K562 (cell line): ENCODE results near the gene CD4. TPM values are rescaled to one million over a fixed set of nuclear protein-coding genes. Genes with fewer than 3 reads are reported as not detected.

Experiments
- FOS ChIP-seq: IDR thresholded peaks from 3 replicates; pipeline ENCODE4 v1.6.1; 2011; ENCODE audit not compliant: insufficient read length; ENCODE audit errors: extremely low read depth
- SIN3B ChIP-seq: fragments of 450-650 bp; IDR thresholded peaks from 2 replicates; pipeline ENCODE4 v1.6.1; 2017; ENCODE audit warnings: low read depth, mild to moderate bottlenecking, moderate library complexity
- TCF3 ChIP-seq: sonication (generic); formaldehyde crosslinking; IDR thresholded peaks from 2 replicates; pipeline ENCODE4 v1.4.0; 2020; ENCODE audit warnings: mild to moderate bottlenecking, missing genetic modification reagents
- polyA plus RNA-seq, 8 experiments: library from polyadenylated mRNA; depleted of rRNA in 4 of 8; stranded (reverse) in 5 of 8; unstranded in 3 of 8; fragments of >200 nt; fragmentation: Nextera tagmentation in 2 of 8; fragmentation: Illumina TruSeq in 1 of 8; extraction: Ambion mirVana in 2 of 8; extraction: Trizol in 1 of 8; gene quantifications; 2 replicates each; pipeline versions ENCODE4 v1.2.1 to v1.2.3, GENCODE V29; 2011 to 2014; ENCODE audit warnings: inconsistent platforms in 1 of 8, missing spikeins in 1 of 8
- total RNA-seq, 7 experiments: library from RNA; depleted of rRNA in 6 of 7; stranded (reverse); fragments of >200 nt in 6 of 7; fragmentation: Illumina TruSeq in 2 of 7; extraction: Trizol in 2 of 7; gene quantifications; 2 replicates each; pipeline versions ENCODE4 v1.2.1 to v1.2.3, GENCODE V29; 2011 to 2021; ENCODE audit warnings: low replicate concordance in 1 of 7
- TF ChIP-seq, protein P1 (sequence below): fragments of 450-650 bp; IDR thresholded peaks from 2 replicates; pipeline ENCODE4 v1.7.1; 2018; ENCODE audit warnings: mild to moderate bottlenecking, low read depth; ENCODE audit not compliant: partially characterized antibody
- TF ChIP-seq, protein P2 (sequence below), 2 experiments: fragments of 450-650 bp; formaldehyde crosslinking in 1 of 2; IDR thresholded peaks; 2 replicates each; pipeline versions ENCODE4 v1.4.0 to v1.6.1; 2014 to 2020; ENCODE audit warnings: mild to moderate bottlenecking in 2 of 2, borderline replicate concordance in 1 of 2, low read depth in 1 of 2

The CD4 gene
- total and polyA plus RNA-seq, 9 of the 15 experiments (the other 6 are each of a cell fraction or from before 2014, with no cell fraction given), result 0.06 to 0.27 (median 0.09) TPM; not detected in 5

DNA sequence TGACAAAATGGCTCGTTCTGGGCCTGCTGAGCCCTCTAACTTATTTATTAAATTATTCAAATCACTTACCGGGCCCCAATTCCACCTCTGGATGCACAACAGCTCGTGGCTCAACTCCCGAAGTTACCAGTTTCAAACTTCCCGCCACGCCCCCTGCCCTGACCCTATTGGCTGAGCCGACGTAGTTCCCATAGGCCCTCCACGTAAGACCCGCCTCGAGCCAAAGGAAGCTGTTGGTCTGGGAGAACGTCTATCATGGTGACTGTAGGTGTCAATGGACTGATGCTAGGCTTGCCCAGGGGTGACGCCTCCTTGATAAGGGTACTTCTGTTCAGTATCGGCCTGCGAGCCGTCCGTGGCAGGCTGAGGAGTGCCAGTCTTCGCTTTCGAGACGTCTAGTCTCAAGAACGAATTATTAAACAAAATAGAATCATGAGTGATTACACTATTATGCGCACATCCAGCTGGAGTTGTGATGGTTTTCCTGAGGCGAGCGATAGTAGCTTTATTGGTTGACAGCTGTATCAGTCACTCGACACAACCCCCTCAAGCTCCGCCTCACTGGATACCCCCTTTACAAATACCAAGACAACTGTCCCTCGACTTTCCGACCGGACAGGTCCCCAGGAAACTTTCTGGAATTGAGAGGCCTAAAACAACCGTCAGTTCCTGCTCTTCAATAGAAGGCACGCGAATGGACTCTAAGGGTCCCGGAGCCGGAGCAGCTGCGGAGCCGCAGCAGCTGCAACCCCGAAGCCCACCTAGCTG is 62.0 kb downstream of the CD4 start, which contains the start of gene CDCA3 (continued):
- TF ChIP-seq, protein P1, sequence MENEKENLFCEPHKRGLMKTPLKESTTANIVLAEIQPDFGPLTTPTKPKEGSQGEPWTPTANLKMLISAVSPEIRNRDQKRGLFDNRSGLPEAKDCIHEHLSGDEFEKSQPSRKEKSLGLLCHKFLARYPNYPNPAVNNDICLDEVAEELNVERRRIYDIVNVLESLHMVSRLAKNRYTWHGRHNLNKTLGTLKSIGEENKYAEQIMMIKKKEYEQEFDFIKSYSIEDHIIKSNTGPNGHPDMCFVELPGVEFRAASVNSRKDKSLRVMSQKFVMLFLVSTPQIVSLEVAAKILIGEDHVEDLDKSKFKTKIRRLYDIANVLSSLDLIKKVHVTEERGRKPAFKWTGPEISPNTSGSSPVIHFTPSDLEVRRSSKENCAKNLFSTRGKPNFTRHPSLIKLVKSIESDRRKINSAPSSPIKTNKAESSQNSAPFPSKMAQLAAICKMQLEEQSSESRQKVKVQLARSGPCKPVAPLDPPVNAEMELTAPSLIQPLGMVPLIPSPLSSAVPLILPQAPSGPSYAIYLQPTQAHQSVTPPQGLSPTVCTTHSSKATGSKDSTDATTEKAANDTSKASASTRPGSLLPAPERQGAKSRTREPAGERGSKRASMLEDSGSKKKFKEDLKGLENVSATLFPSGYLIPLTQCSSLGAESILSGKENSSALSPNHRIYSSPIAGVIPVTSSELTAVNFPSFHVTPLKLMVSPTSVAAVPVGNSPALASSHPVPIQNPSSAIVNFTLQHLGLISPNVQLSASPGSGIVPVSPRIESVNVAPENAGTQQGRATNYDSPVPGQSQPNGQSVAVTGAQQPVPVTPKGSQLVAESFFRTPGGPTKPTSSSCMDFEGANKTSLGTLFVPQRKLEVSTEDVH, result peak; percentile 87
- TF ChIP-seq SIN3B, result 0 out of 2 replicates have a peak, but pooled peaks have one; percentile 51
- TF ChIP-seq, protein P2, sequence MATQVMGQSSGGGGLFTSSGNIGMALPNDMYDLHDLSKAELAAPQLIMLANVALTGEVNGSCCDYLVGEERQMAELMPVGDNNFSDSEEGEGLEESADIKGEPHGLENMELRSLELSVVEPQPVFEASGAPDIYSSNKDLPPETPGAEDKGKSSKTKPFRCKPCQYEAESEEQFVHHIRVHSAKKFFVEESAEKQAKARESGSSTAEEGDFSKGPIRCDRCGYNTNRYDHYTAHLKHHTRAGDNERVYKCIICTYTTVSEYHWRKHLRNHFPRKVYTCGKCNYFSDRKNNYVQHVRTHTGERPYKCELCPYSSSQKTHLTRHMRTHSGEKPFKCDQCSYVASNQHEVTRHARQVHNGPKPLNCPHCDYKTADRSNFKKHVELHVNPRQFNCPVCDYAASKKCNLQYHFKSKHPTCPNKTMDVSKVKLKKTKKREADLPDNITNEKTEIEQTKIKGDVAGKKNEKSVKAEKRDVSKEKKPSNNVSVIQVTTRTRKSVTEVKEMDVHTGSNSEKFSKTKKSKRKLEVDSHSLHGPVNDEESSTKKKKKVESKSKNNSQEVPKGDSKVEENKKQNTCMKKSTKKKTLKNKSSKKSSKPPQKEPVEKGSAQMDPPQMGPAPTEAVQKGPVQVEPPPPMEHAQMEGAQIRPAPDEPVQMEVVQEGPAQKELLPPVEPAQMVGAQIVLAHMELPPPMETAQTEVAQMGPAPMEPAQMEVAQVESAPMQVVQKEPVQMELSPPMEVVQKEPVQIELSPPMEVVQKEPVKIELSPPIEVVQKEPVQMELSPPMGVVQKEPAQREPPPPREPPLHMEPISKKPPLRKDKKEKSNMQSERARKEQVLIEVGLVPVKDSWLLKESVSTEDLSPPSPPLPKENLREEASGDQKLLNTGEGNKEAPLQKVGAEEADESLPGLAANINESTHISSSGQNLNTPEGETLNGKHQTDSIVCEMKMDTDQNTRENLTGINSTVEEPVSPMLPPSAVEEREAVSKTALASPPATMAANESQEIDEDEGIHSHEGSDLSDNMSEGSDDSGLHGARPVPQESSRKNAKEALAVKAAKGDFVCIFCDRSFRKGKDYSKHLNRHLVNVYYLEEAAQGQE (IDR thresholded peaks at IDR 0.05; ENCODE audit: borderline replicate concordance), result no peak
- TF ChIP-seq, protein P2 (CRISPR knock-in tag; IDR thresholded peaks at IDR 0.05; ENCODE audit: low read depth), result no peak
- peak; percentile 97 for TF ChIP-seq FOS
- TF ChIP-seq TCF3, result no peak
